OCI-LY7 (cell line): ENCODE results near the gene PLCL2. TPM values are rescaled to one million over a fixed set of nuclear protein-coding genes. Genes with fewer than 3 reads are reported as not detected.

Source experiments
- BruUV-seq: library from RNA; stranded (reverse); fragments of 400-500 nt; replicated peaks from 2 replicates; lab custom pipeline; 2021; lab: Mats Ljungman, UMichigan
- CTCF ChIA-PET: fragments of 300-600 bp; sonication (Branson Sonifier 250); formaldehyde crosslinking; loops from one replicate; lab custom pipeline; 2022; ENCODE audit warnings: antibody characterized with exemption; ENCODE audit not compliant: unreplicated experiment; lab: Charles Lee
- POLR2A ChIA-PET: fragments of 300-600 bp; sonication (Branson Sonifier 250); formaldehyde crosslinking; loops from one replicate; lab custom pipeline; 2022; ENCODE audit warnings: antibody characterized with exemption; lab: Charles Lee
- DNase-seq: peaks from one replicate; pipeline ENCODE4 v3.0.0-alpha.2; 2015; ENCODE audit warnings: low spot score
- H2AFZ ChIP-seq: fragments of 200-600 bp; sonication (generic), shearing (Covaris generic); 2 replicates; pipeline ENCODE4 v1.6.1; 2014; ENCODE audit warnings: mild to moderate bottlenecking, antibody characterized with exemption, low read length, moderate library complexity
- H3K27ac ChIP-seq: fragments of 200-600 bp; sonication (generic); 2 replicates; pipeline ENCODE4 v1.5.1; 2014; ENCODE audit warnings: mixed run types, low read depth, mild to moderate bottlenecking, moderate library complexity, low read length, inconsistent platforms; ENCODE audit not compliant: poor library complexity, severe bottlenecking
- H3K36me3 ChIP-seq: fragments of 200-600 bp; sonication (generic); 2 replicates; pipeline ENCODE4 v1.6.1; 2014; ENCODE audit warnings: mild to moderate bottlenecking, antibody characterized with exemption, low read length, moderate library complexity, mixed read lengths; ENCODE audit not compliant: insufficient read depth
- H3K4me1 ChIP-seq: fragments of 200-600 bp; sonication (generic); 2 replicates; pipeline ENCODE4 v1.5.1; 2014; ENCODE audit warnings: mild to moderate bottlenecking, low read length; ENCODE audit not compliant: insufficient read depth, poor library complexity, severe bottlenecking
- H3K4me2 ChIP-seq: fragments of 200-600 bp; sonication (generic); 2 replicates; pipeline ENCODE4 v1.6.1; 2014; ENCODE audit warnings: mild to moderate bottlenecking, low read length
- H3K4me3 ChIP-seq: fragments of 200-600 bp; sonication (generic); 2 replicates; pipeline ENCODE4 v1.5.1; 2014; ENCODE audit warnings: mild to moderate bottlenecking, low read depth, low read length; ENCODE audit not compliant: poor library complexity, severe bottlenecking
- H3K79me2 ChIP-seq: fragments of 200-600 bp; sonication (generic); 2 replicates; pipeline ENCODE4 v1.6.1; 2016; ENCODE audit warnings: low read depth, mild to moderate bottlenecking, low read length, moderate library complexity, mixed read lengths; ENCODE audit not compliant: insufficient read depth
- H3K9me2 ChIP-seq: fragments of 200-600 bp; sonication (generic); 2 replicates; pipeline ENCODE4 v1.6.1; 2016; ENCODE audit warnings: mild to moderate bottlenecking, low read length, mixed read lengths; ENCODE audit not compliant: insufficient read depth
- H3K9me3 ChIP-seq: fragments of 200-600 bp; sonication (generic); 2 replicates; pipeline ENCODE4 v1.6.1; 2014; ENCODE audit warnings: mild to moderate bottlenecking, mixed run types, low read length, mixed read lengths
- H4K20me1 ChIP-seq: fragments of 200-600 bp; sonication (generic); 2 replicates; pipeline ENCODE4 v1.6.1; 2014; ENCODE audit warnings: mild to moderate bottlenecking, antibody characterized with exemption, low read length, moderate library complexity, mixed read lengths; ENCODE audit not compliant: insufficient read depth
- CTCF ChIP-seq: fragments of 200-600 bp; sonication (generic); conservative IDR thresholded peaks from 2 replicates; pipeline ENCODE4 v1.5.1; 2014; ENCODE audit warnings: mild to moderate bottlenecking, antibody characterized with exemption, low read length, moderate library complexity, mixed read lengths
- EZH2phosphoT487 ChIP-seq: fragments of 200-600 bp; sonication (generic); IDR thresholded peaks from 2 replicates; pipeline ENCODE4 v1.6.1; 2018; ENCODE audit warnings: low read depth, borderline replicate concordance, mild to moderate bottlenecking, mixed run types, antibody characterized with exemption, low read length, moderate library complexity, mixed read lengths
- intact Hi-C: fragments of 100-400 bp; cut with micrococcal nuclease; formaldehyde crosslinking; loops from one replicate; pipeline ENCODE4 v1.10.0; 2022; ENCODE audit not compliant: unreplicated experiment
- total RNA-seq, 2 experiments: library from RNA; depleted of rRNA in 1 of 2; stranded (reverse); fragments of >200 nt in 1 of 2; shearing (Covaris generic) in 1 of 2; gene quantifications; 2 replicates each; pipeline ENCODE4 v1.2.3, GENCODE V29; 2014 to 2022

PLCL2 gene
- total RNA-seq, 2 experiments from 2014 or later: 34.1 to 41.6 TPM

GRCh38 chr3:16999871-17000270 is 115.1 kb downstream of the PLCL2 start:
- no peaks in the 10 kb centered on the region for H4K20me1 ChIP-seq
- peaks cover 13% of the 10 kb centered on the region; the same call in 1 of the 2 replicates for H3K79me2 ChIP-seq
- H3K4me3 ChIP-seq: no peak overlapping the region
- BruUV-seq: no TSS peak
- no peak for TF ChIP-seq CTCF
- TF ChIP-seq EZH2phosphoT487: no peak
- H3K9me3 ChIP-seq: peaks cover 11% of the 10 kb centered on the region; the same call in 1 of the 2 replicates
- ChIA-PET POLR2A (no interaction called here), CTCF (no interaction called here)
- no peak overlapping the region for H2AFZ ChIP-seq
- intact Hi-C loops: no loop called here
- H3K36me3 ChIP-seq: no peaks in the 10 kb centered on the region; the same call in 1 of the 2 replicates
- no peaks in the 10 kb centered on the region for H3K4me1 ChIP-seq
- H3K4me2 ChIP-seq: no peak overlapping the region
- DNase-seq: no peak
- H3K27ac ChIP-seq: no peak overlapping the region
- no peaks in the 10 kb centered on the region for H3K9me2 ChIP-seq

GRCh38 chr3:17003457-17003856 is 118.7 kb downstream of the PLCL2 start:
- no peak overlapping the region for H3K4me2 ChIP-seq
- H3K4me3 ChIP-seq: no peak overlapping the region
- no peak for TF ChIP-seq CTCF
- TF ChIP-seq EZH2phosphoT487: no peak
- no TSS peak for BruUV-seq
- intact Hi-C loops: no loop called here
- H3K9me3 ChIP-seq: peaks cover 11% of the 10 kb centered on the region; the same call in 1 of the 2 replicates
- no peaks in the 10 kb centered on the region; the same call in 1 of the 2 replicates for H3K36me3 ChIP-seq
- CTCF ChIA-PET: no interaction called here
- POLR2A ChIA-PET: no interaction called here
- no peaks in the 10 kb centered on the region for H3K4me1 ChIP-seq
- H3K9me2 ChIP-seq: no peaks in the 10 kb centered on the region
- no peak for DNase-seq
- no peak overlapping the region for H2AFZ ChIP-seq
- no peaks in the 10 kb centered on the region for H4K20me1 ChIP-seq
- no peak overlapping the region for H3K27ac ChIP-seq
- H3K79me2 ChIP-seq: peaks cover 18% of the 10 kb centered on the region; the same call in 1 of the 2 replicates

- no peak overlapping the region for H2AFZ ChIP-seq
- no peak overlapping the region for H3K27ac ChIP-seq
- no peak overlapping the region for H3K4me2 ChIP-seq
- CTCF ChIA-PET: no interaction called here
- H4K20me1 ChIP-seq: no peaks in the 10 kb centered on the region
- no peaks in the 10 kb centered on the region for H3K9me2 ChIP-seq
- peaks cover 20% of the 10 kb centered on the region for H3K36me3 ChIP-seq
- POLR2A ChIA-PET: no interaction called here
- peaks cover 5% of the 10 kb centered on the region; the same call in 1 of the 2 replicates for H3K9me3 ChIP-seq
- H3K79me2 ChIP-seq: peaks cover 14% of the 10 kb centered on the region; the same call in 1 of the 2 replicates
- H3K4me1 ChIP-seq: no peaks in the 10 kb centered on the region
- intact Hi-C loops: no loop called here
- BruUV-seq: no TSS peak
- TF ChIP-seq EZH2phosphoT487 (no peak), CTCF (no peak)
- H3K4me3 ChIP-seq: no peak overlapping the region
- peak; percentile 16 for DNase-seq
These were observed 121.5 kb downstream of the PLCL2 start for GRCh38 chr3:17006132-17006852.
